Right lobe of liver (tissue), 4 donors: ENCODE data around the gene PITX3.
"Not testable (repeated sequence)": the region's sequence is repeated elsewhere in the genome, so short reads cannot be mapped to it uniquely, and the experiment has no call there.

ENCODE experiments used
- POLR2A ChIP-seq: fragments of 450-650 bp; IDR thresholded peaks from one replicate; pipeline ENCODE4 v1.6.1; 2017; ENCODE audit warnings: antibody characterized with exemption, mild to moderate bottlenecking
- TF ChIP-seq, protein P1 (sequence below), 4 donors: fragments of 200-600 bp in 3 of 4; fragments of 450-650 bp in 1 of 4; IDR thresholded peaks; one replicate each; pipeline versions ENCODE4 v1.5.1 to v1.8.0; 2016 to 2022; ENCODE audit warnings: antibody characterized with exemption in 4 of 4, mild to moderate bottlenecking in 2 of 4
- donor health status: DM: no; HTN: no; CAD: no.
- donor health status: DM: no; HTN: no; CAD: no.
- donor health status: DM: no; HTN: yes; CAD: no.

GRCh38 chr10:102252508-102252907 lies 11.2 kb upstream of the PITX3 start:
- TF ChIP-seq, protein P1, sequence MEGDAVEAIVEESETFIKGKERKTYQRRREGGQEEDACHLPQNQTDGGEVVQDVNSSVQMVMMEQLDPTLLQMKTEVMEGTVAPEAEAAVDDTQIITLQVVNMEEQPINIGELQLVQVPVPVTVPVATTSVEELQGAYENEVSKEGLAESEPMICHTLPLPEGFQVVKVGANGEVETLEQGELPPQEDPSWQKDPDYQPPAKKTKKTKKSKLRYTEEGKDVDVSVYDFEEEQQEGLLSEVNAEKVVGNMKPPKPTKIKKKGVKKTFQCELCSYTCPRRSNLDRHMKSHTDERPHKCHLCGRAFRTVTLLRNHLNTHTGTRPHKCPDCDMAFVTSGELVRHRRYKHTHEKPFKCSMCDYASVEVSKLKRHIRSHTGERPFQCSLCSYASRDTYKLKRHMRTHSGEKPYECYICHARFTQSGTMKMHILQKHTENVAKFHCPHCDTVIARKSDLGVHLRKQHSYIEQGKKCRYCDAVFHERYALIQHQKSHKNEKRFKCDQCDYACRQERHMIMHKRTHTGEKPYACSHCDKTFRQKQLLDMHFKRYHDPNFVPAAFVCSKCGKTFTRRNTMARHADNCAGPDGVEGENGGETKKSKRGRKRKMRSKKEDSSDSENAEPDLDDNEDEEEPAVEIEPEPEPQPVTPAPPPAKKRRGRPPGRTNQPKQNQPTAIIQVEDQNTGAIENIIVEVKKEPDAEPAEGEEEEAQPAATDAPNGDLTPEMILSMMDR (IDR thresholded peaks at IDR 0.05) = not testable (repeated sequence)
- not testable (repeated sequence) for TF ChIP-seq POLR2A
